ENCODE results near the gene ZNF136. TPM values are rescaled to one million over a fixed set of nuclear protein-coding genes. Genes with fewer than 3 reads are reported as not detected.
A peak's percentile ranks its signal among the peaks of the same experiment; 100 is the strongest.

Gene ZNF136
- total and polyA plus RNA-seq, 10 of the 15 experiments (the other 5 are each of a cell fraction or from before 2014, with no cell fraction given) = 2.8 to 7.8 (median 6.7) TPM

DNA sequence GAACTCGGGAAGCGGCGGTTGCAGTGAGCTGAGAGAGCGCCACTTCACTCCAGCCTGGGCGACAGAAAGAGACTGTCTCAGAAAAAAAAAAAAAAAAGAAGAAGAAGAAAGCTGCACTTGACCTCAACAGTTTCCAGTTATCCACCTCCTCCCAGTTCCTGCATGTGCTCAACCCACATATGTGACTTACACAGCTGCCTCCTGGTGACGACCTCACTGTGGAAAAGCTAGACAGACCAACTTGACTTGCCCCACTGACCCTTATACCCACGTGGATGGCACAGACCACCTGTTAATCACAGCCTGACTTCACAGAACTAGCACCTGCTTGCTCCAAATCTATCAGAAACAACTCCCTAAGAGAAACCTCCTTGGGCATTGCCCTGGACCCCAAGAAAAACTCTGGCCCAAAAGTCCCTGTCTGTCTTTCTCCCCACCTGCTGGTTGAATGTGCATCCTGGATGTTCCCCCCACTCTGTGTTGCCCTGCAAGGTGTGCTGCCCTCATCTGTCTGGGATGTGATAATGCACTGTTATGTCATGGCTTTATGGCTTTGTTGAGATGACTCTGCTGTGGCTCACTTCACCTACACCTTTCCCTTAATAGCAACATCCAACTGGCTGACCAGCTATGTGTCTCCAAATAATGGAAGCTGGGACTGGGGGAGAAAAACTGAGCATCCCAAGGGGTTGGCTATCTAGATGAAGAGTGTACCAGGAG is 25.5 kb upstream of the ZNF136 start (continued):
- TF ChIP-seq, protein P1, sequence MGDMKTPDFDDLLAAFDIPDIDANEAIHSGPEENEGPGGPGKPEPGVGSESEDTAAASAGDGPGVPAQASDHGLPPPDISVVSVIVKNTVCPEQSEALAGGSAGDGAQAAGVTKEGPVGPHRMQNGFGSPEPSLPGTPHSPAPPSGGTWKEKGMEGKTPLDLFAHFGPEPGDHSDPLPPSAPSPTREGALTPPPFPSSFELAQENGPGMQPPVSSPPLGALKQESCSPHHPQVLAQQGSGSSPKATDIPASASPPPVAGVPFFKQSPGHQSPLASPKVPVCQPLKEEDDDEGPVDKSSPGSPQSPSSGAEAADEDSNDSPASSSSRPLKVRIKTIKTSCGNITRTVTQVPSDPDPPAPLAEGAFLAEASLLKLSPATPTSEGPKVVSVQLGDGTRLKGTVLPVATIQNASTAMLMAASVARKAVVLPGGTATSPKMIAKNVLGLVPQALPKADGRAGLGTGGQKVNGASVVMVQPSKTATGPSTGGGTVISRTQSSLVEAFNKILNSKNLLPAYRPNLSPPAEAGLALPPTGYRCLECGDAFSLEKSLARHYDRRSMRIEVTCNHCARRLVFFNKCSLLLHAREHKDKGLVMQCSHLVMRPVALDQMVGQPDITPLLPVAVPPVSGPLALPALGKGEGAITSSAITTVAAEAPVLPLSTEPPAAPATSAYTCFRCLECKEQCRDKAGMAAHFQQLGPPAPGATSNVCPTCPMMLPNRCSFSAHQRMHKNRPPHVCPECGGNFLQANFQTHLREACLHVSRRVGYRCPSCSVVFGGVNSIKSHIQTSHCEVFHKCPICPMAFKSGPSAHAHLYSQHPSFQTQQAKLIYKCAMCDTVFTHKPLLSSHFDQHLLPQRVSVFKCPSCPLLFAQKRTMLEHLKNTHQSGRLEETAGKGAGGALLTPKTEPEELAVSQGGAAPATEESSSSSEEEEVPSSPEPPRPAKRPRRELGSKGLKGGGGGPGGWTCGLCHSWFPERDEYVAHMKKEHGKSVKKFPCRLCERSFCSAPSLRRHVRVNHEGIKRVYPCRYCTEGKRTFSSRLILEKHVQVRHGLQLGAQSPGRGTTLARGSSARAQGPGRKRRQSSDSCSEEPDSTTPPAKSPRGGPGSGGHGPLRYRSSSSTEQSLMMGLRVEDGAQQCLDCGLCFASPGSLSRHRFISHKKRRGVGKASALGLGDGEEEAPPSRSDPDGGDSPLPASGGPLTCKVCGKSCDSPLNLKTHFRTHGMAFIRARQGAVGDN (IDR thresholded peaks at IDR 0.05) = no peak
- TF ChIP-seq SMC3 (IDR thresholded peaks at IDR 0.05; ENCODE audit: borderline replicate concordance, low read length) = peak; percentile 46; the same call in 1 of the 2 replicates

DNA sequence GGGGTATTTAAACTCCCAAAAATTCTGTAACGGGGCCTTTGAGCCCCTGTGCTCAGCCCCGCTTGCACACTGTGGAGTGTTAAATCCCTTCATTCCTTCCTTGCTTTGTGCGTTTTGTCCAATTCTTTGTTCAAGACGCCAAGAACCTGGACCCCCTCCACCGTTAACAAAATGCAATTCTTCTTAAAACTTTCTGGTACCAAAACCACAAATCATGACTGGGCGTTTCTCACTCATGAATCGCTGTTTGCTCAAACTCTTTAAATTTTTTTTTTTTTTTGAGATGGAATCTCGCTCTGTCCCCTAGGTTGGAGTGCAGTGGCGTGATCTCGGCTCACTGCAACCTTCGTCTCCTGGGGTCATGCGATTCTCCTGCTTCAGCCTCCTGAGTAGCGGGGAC is 23.6 kb upstream of the ZNF136 start:
- Histone ChIP-seq H3K36me3 (ENCODE audit: control insufficient read depth in 2 of 2, insufficient read depth in 2 of 2, low read length in 1 of 2) (peaks cover 1 to 11% of the 10 kb centered on the region in 2 experiments), H4K20me1 (ENCODE audit: control insufficient read depth, insufficient read depth) (no peaks in the 10 kb centered on the region), H3K27ac (ENCODE audit: control insufficient read depth, insufficient read depth) (no peak overlapping the region), H3K4me2 (ENCODE audit: control insufficient read depth, insufficient read depth) (peak overlapping the region; percentile 75), H3K27me3 (replicated peaks in 1 of 2; ENCODE audit: control insufficient read depth in 2 of 2, insufficient read depth in 2 of 2, low read length in 1 of 2) (no peaks in the 10 kb centered on the region), H3K9me3 (replicated peaks; ENCODE audit: control insufficient read depth, insufficient read depth, low read length) (peaks cover 6% of the 10 kb centered on the region), H3K4me3 (peak overlapping the region; percentile 96), H3K4me1 (ENCODE audit: control insufficient read depth, insufficient read depth, low read length) (peaks cover 3% of the 10 kb centered on the region), H3K9ac (ENCODE audit: control insufficient read depth, insufficient read depth, low read length) (peak overlapping the region; percentile 89), H3K79me2 (ENCODE audit: control insufficient read depth, insufficient read depth, low read length) (peaks cover 4% of the 10 kb centered on the region; the same call in 1 of the 2 replicates), H2AFZ (ENCODE audit: control insufficient read depth, low read depth, low read length) (no peak overlapping the region)
- intact Hi-C loops (cut with micrococcal nuclease; ENCODE audit: unreplicated experiment) (no loop called here), in situ Hi-C loops (cut with MboI) (no loop called here)
- no peak for DNase-seq (ENCODE audit: low read depth, low spot score)
- POLR2A ChIA-PET = no interaction called here
- WGBS (ENCODE audit: insufficient coverage, insufficient replicate concordance, low lambda C conversion rate, missing lambda C conversion rate) = 40% methylated on average over 12 of the region's 13 CpGs
- no TSS peak for BruUV-seq (replicated peaks)
- FAIRE-seq = no peak
- SMC1A ChIA-PET (ENCODE audit: uncharacterized antibody, unreplicated experiment) = interaction anchor here (2.0 to 2.4 kb wide), 2 partner anchors 154 to 215 kb away, joined by 7 to 28 read pairs; partner anchors contain the start of gene ZNF700
- ATAC-seq = no peak
- CTCF ChIA-PET = interaction anchor here (0.7 to 7.2 kb wide), 7 partner anchors 48 to 357 kb away, joined by 3 to 84 read pairs (median 32); partner anchors contain the start of genes ZNF491, ZNF700 and ZNF763
- TF ChIP-seq SRF (IDR thresholded peaks at IDR 0.05; ENCODE audit: low read depth in 2 of 2, low read length in 2 of 2) = no peak
- TF ChIP-seq BHLHE40 (IDR thresholded peaks at IDR 0.05; ENCODE audit: borderline replicate concordance in 1 of 2, low read depth in 2 of 2, low read length in 1 of 2) = no peak
- no peak for TF ChIP-seq SUZ12 (IDR thresholded peaks at IDR 0.05; ENCODE audit: unreplicated experiment)
- TF ChIP-seq, protein P2, sequence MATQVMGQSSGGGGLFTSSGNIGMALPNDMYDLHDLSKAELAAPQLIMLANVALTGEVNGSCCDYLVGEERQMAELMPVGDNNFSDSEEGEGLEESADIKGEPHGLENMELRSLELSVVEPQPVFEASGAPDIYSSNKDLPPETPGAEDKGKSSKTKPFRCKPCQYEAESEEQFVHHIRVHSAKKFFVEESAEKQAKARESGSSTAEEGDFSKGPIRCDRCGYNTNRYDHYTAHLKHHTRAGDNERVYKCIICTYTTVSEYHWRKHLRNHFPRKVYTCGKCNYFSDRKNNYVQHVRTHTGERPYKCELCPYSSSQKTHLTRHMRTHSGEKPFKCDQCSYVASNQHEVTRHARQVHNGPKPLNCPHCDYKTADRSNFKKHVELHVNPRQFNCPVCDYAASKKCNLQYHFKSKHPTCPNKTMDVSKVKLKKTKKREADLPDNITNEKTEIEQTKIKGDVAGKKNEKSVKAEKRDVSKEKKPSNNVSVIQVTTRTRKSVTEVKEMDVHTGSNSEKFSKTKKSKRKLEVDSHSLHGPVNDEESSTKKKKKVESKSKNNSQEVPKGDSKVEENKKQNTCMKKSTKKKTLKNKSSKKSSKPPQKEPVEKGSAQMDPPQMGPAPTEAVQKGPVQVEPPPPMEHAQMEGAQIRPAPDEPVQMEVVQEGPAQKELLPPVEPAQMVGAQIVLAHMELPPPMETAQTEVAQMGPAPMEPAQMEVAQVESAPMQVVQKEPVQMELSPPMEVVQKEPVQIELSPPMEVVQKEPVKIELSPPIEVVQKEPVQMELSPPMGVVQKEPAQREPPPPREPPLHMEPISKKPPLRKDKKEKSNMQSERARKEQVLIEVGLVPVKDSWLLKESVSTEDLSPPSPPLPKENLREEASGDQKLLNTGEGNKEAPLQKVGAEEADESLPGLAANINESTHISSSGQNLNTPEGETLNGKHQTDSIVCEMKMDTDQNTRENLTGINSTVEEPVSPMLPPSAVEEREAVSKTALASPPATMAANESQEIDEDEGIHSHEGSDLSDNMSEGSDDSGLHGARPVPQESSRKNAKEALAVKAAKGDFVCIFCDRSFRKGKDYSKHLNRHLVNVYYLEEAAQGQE (IDR thresholded peaks at IDR 0.05; ENCODE audit: low read depth, low read length) = no peak
- TF ChIP-seq, protein P3, sequence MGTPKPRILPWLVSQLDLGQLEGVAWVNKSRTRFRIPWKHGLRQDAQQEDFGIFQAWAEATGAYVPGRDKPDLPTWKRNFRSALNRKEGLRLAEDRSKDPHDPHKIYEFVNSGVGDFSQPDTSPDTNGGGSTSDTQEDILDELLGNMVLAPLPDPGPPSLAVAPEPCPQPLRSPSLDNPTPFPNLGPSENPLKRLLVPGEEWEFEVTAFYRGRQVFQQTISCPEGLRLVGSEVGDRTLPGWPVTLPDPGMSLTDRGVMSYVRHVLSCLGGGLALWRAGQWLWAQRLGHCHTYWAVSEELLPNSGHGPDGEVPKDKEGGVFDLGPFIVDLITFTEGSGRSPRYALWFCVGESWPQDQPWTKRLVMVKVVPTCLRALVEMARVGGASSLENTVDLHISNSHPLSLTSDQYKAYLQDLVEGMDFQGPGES (IDR thresholded peaks at IDR 0.05) = no peak
- TF ChIP-seq CBX5 (IDR thresholded peaks at IDR 0.05; ENCODE audit: low read depth) = no peak
- TF ChIP-seq CREM (IDR thresholded peaks at IDR 0.05; ENCODE audit: low read depth) = no peak
- TF ChIP-seq, protein P4, sequence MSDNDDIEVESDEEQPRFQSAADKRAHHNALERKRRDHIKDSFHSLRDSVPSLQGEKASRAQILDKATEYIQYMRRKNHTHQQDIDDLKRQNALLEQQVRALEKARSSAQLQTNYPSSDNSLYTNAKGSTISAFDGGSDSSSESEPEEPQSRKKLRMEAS (IDR thresholded peaks at IDR 0.05; ENCODE audit: low read depth, low read length) = no peak
- RAD21 ChIA-PET (ENCODE audit: unreplicated experiment) = interaction anchor here (0.6 to 3.2 kb wide), 6 partner anchors 23 to 216 kb away, joined by 3 to 55 read pairs (median 16); partner anchors contain the start of genes ZNF136, ZNF563, ZNF700 and ZNF763
